ENCODE data around the gene P2RY14. TPM values are rescaled to one million over a fixed set of nuclear protein-coding genes. Genes with fewer than 3 reads are reported as not detected.
A peak's percentile ranks its signal among the peaks of the same experiment; 100 is the strongest.

The P2RY14 gene
- total and polyA plus RNA-seq, 2 of the 13 experiments (the other 11 are each of a cell fraction or from before 2014, with no cell fraction given): not detected

- no peak for TF ChIP-seq ZNF207 (IDR thresholded peaks at IDR 0.05; ENCODE audit: borderline replicate concordance)
- 0 out of 2 replicates have a peak, but pooled peaks have one; percentile 53 for TF ChIP-seq ZBTB33 (CRISPR knock-in tag; IDR thresholded peaks at IDR 0.05)
- TF ChIP-seq ZNF556 (CRISPR knock-in tag; IDR thresholded peaks at IDR 0.05; ENCODE audit: borderline replicate concordance): no peak; the same call in 1 of the 2 replicates
- no peak for TF ChIP-seq YEATS2 (CRISPR knock-in tag; IDR thresholded peaks at IDR 0.05; ENCODE audit: borderline replicate concordance)
- peak; percentile 93 for TF ChIP-seq ZMYM4 (CRISPR knock-in tag; IDR thresholded peaks at IDR 0.05)
- peak; percentile 47; the same call in 1 of the 2 replicates for TF ChIP-seq ZMYM3 (CRISPR knock-in tag; IDR thresholded peaks at IDR 0.05)
- TF ChIP-seq NFATC3 (CRISPR knock-in tag; IDR thresholded peaks at IDR 0.05): no peak
- no peak for TF ChIP-seq ZNF589 (CRISPR knock-in tag; conservative IDR thresholded peaks at IDR 0.05)
- TF ChIP-seq, protein P1, sequence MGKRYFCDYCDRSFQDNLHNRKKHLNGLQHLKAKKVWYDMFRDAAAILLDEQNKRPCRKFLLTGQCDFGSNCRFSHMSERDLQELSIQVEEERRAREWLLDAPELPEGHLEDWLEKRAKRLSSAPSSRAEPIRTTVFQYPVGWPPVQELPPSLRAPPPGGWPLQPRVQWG (CRISPR knock-in tag; IDR thresholded peaks at IDR 0.05; ENCODE audit: borderline replicate concordance, low read depth): no peak
- no peak for TF ChIP-seq ZFP82 (CRISPR knock-in tag; IDR thresholded peaks at IDR 0.05; ENCODE audit: borderline replicate concordance)
- TF ChIP-seq JUN (CRISPR knock-in tag; IDR thresholded peaks at IDR 0.05): peak; percentile 75
- no peak for TF ChIP-seq ZNF101 (CRISPR knock-in tag; IDR thresholded peaks at IDR 0.05; ENCODE audit: borderline replicate concordance, low read depth)
- TF ChIP-seq, protein P2, sequence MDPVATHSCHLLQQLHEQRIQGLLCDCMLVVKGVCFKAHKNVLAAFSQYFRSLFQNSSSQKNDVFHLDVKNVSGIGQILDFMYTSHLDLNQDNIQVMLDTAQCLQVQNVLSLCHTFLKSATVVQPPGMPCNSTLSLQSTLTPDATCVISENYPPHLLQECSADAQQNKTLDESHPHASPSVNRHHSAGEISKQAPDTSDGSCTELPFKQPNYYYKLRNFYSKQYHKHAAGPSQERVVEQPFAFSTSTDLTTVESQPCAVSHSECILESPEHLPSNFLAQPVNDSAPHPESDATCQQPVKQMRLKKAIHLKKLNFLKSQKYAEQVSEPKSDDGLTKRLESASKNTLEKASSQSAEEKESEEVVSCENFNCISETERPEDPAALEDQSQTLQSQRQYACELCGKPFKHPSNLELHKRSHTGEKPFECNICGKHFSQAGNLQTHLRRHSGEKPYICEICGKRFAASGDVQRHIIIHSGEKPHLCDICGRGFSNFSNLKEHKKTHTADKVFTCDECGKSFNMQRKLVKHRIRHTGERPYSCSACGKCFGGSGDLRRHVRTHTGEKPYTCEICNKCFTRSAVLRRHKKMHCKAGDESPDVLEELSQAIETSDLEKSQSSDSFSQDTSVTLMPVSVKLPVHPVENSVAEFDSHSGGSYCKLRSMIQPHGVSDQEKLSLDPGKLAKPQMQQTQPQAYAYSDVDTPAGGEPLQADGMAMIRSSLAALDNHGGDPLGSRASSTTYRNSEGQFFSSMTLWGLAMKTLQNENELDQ (CRISPR knock-in tag; IDR thresholded peaks at IDR 0.05; ENCODE audit: borderline replicate concordance): no peak
- TF ChIP-seq E2F2 (CRISPR knock-in tag; IDR thresholded peaks at IDR 0.05; ENCODE audit: borderline replicate concordance): no peak
- TF ChIP-seq MZF1 (CRISPR knock-in tag; IDR thresholded peaks at IDR 0.05; ENCODE audit: borderline replicate concordance): no peak
- TF ChIP-seq, protein P3, sequence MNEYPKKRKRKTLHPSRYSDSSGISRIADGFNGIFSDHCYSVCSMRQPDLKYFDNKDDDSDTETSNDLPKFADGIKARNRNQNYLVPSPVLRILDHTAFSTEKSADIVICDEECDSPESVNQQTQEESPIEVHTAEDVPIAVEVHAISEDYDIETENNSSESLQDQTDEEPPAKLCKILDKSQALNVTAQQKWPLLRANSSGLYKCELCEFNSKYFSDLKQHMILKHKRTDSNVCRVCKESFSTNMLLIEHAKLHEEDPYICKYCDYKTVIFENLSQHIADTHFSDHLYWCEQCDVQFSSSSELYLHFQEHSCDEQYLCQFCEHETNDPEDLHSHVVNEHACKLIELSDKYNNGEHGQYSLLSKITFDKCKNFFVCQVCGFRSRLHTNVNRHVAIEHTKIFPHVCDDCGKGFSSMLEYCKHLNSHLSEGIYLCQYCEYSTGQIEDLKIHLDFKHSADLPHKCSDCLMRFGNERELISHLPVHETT (CRISPR knock-in tag; conservative IDR thresholded peaks at IDR 0.05): no peak
- peak; percentile 99 for TF ChIP-seq KDM6A (CRISPR knock-in tag; IDR thresholded peaks at IDR 0.05; ENCODE audit: low read depth)
- TF ChIP-seq MATR3 (CRISPR knock-in tag; IDR thresholded peaks at IDR 0.05): no peak
- TF ChIP-seq, protein P4, sequence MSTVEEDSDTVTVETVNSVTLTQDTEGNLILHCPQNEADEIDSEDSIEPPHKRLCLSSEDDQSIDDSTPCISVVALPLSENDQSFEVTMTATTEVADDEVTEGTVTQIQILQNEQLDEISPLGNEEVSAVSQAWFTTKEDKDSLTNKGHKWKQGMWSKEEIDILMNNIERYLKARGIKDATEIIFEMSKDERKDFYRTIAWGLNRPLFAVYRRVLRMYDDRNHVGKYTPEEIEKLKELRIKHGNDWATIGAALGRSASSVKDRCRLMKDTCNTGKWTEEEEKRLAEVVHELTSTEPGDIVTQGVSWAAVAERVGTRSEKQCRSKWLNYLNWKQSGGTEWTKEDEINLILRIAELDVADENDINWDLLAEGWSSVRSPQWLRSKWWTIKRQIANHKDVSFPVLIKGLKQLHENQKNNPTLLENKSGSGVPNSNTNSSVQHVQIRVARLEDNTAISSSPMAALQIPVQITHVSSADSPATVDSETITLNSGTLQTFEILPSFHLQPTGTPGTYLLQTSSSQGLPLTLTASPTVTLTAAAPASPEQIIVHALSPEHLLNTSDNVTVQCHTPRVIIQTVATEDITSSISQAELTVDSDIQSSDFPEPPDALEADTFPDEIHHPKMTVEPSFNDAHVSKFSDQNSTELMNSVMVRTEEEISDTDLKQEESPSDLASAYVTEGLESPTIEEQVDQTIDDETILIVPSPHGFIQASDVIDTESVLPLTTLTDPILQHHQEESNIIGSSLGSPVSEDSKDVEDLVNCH (CRISPR knock-in tag; IDR thresholded peaks at IDR 0.05): no peak
Observed at GRCh38 chr3:151197981-151198767, 80.2 kb downstream of the P2RY14 start (continued).

Data from HepG2 (cell line).